ENCODE measurements around the gene HERC4. TPM values are rescaled to one million over a fixed set of nuclear protein-coding genes. Genes with fewer than 3 reads are reported as not detected.

HERC4 gene
- total RNA-seq, 2 experiments from 2014 or later = 46.0 to 46.8 TPM

- Mint-ChIP-seq H3K27me3 (peaks cover 13% of the 10 kb centered on the region), H3K36me3 (ENCODE audit: low read depth) (no peaks in the 10 kb centered on the region), H3K4me3 (no peak overlapping the region), H3K9me3 (no peaks in the 10 kb centered on the region), H3K4me1 (ENCODE audit: low read depth) (no peaks in the 10 kb centered on the region), H3K27ac (no peak overlapping the region)
- no peak for ATAC-seq (ENCODE audit: poor library complexity)
- POLR2A ChIA-PET = no interaction called here
- no peak for DNase-seq
- no peaks in the 10 kb centered on the region for H3K4me1 ChIP-seq (ENCODE audit: insufficient read depth, low read length)
- intact Hi-C loops (cut with DNase I, micrococcal nuclease) = no loop called here
- no peak for TF ChIP-seq CTCF (IDR thresholded peaks at IDR 0.05)
- CTCF ChIA-PET = interaction anchor here (0.6 kb wide), 1 partner anchor 15 kb away, joined by 3 read pairs; no protein-coding TSS in a partner anchor
- H3K27ac ChIP-seq (ENCODE audit: low read depth in 1 of 2, low read length in 2 of 2) = no peak overlapping the region
- H3K36me3 ChIP-seq (ENCODE audit: insufficient read depth, low read length) = no peaks in the 10 kb centered on the region
- H3K9me3 ChIP-seq (ENCODE audit: control insufficient read depth in 1 of 2, insufficient read depth in 1 of 2, low read length in 2 of 2) = no peaks in the 10 kb centered on the region
- H3K4me3 ChIP-seq (ENCODE audit: low read length) = no peak overlapping the region
- no peaks in the 10 kb centered on the region for H3K27me3 ChIP-seq (ENCODE audit: control insufficient read depth in 1 of 2, insufficient read depth in 2 of 2, low read length in 2 of 2)
Observed at GRCh38 chr10:68086910-68087684, 12.0 kb upstream of the HERC4 start.

GRCh38 chr10:68086011-68086410 is 10.9 kb upstream of the HERC4 start:
- ChIA-PET CTCF (interaction anchor here (0.6 kb wide), 1 partner anchor 60 kb away, joined by 3 read pairs; no protein-coding TSS in a partner anchor), POLR2A (no interaction called here)
- Histone ChIP-seq H3K27me3 (ENCODE audit: control insufficient read depth in 1 of 2, insufficient read depth in 2 of 2, low read length in 2 of 2) (no peaks in the 10 kb centered on the region), H3K4me1 (ENCODE audit: insufficient read depth, low read length) (no peaks in the 10 kb centered on the region), H3K4me3 (ENCODE audit: low read length) (no peak overlapping the region), H3K36me3 (ENCODE audit: insufficient read depth, low read length) (no peaks in the 10 kb centered on the region), H3K27ac (ENCODE audit: low read depth in 1 of 2, low read length in 2 of 2) (no peak overlapping the region), H3K9me3 (ENCODE audit: control insufficient read depth in 1 of 2, insufficient read depth in 1 of 2, low read length in 2 of 2) (no peaks in the 10 kb centered on the region)
- no peak for ATAC-seq (ENCODE audit: poor library complexity)
- H3K27me3 Mint-ChIP-seq = peaks cover 13% of the 10 kb centered on the region
- no peaks in the 10 kb centered on the region for H3K36me3 Mint-ChIP-seq (ENCODE audit: low read depth)
- H3K27ac Mint-ChIP-seq = no peak overlapping the region
- intact Hi-C loops (cut with DNase I, micrococcal nuclease) = no loop called here
- TF ChIP-seq CTCF (IDR thresholded peaks at IDR 0.05) = no peak
- H3K9me3 Mint-ChIP-seq = no peaks in the 10 kb centered on the region
- DNase-seq = no peak
- no peaks in the 10 kb centered on the region for H3K4me1 Mint-ChIP-seq (ENCODE audit: low read depth)
- no peak overlapping the region for H3K4me3 Mint-ChIP-seq

- no peaks in the 10 kb centered on the region for H3K36me3 ChIP-seq (ENCODE audit: insufficient read depth, low read length)
- DNase-seq (no peak), ATAC-seq (ENCODE audit: poor library complexity) (no peak)
- Mint-ChIP-seq H3K4me1 (ENCODE audit: low read depth) (no peaks in the 10 kb centered on the region), H3K36me3 (ENCODE audit: low read depth) (no peaks in the 10 kb centered on the region), H3K27me3 (peaks cover 13% of the 10 kb centered on the region), H3K9me3 (no peaks in the 10 kb centered on the region), H3K4me3 (no peak overlapping the region), H3K27ac (no peak overlapping the region)
- ChIA-PET CTCF (no interaction called here), POLR2A (no interaction called here)
- no peaks in the 10 kb centered on the region for H3K9me3 ChIP-seq (ENCODE audit: control insufficient read depth in 1 of 2, insufficient read depth in 1 of 2, low read length in 2 of 2)
- H3K27me3 ChIP-seq (ENCODE audit: control insufficient read depth in 1 of 2, insufficient read depth in 2 of 2, low read length in 2 of 2) = no peaks in the 10 kb centered on the region
- H3K4me1 ChIP-seq (ENCODE audit: insufficient read depth, low read length) = no peaks in the 10 kb centered on the region
- no peak overlapping the region for H3K27ac ChIP-seq (ENCODE audit: low read depth in 1 of 2, low read length in 2 of 2)
- H3K4me3 ChIP-seq (ENCODE audit: low read length) = no peak overlapping the region
- TF ChIP-seq CTCF (IDR thresholded peaks at IDR 0.05) = no peak
- intact Hi-C loops (cut with DNase I, micrococcal nuclease) = no loop called here
Observed at GRCh38 chr10:68084469-68084868, 9.4 kb upstream of the HERC4 start.

Measured in CD4-positive, alpha-beta T cell (primary cell).